ENCODE results near the gene YJEFN3. TPM values are rescaled to one million over a fixed set of nuclear protein-coding genes. Genes with fewer than 3 reads are reported as not detected.

The YJEFN3 gene
- total and polyA plus RNA-seq, 10 of the 15 experiments (the other 5 are each of a cell fraction or from before 2014, with no cell fraction given), result 0.05 to 6.9 (median 3.5) TPM

DNA sequence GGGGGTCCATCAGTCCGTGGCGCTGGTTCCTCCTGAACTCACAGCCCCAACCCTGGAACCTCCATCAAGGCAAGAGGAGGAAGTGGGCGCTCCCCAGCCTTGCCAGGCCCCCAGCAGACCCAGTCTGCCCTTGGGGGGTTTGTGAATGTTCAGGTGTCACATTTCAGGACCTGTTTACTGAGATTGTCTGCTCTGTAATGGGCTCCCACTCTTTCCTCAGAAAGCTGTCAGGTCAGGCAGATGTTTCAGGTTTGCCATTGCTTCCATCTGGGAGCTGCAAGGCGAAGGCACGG, 42.8 kb upstream of the YJEFN3 start:
- Histone ChIP-seq H3K27ac (ENCODE audit: control insufficient read depth, insufficient read depth) (no peak overlapping the region), H3K79me2 (ENCODE audit: control insufficient read depth, insufficient read depth, low read length) (peaks cover 13% of the 10 kb centered on the region), H3K4me1 (ENCODE audit: control insufficient read depth, insufficient read depth, low read length) (peaks cover 36% of the 10 kb centered on the region), H3K4me2 (ENCODE audit: control insufficient read depth, insufficient read depth) (no peak overlapping the region), H3K27me3 (replicated peaks in 1 of 2; ENCODE audit: control insufficient read depth in 2 of 2, insufficient read depth in 2 of 2, low read length in 1 of 2) (no peaks in the 10 kb centered on the region), H3K9me3 (replicated peaks; ENCODE audit: control insufficient read depth, insufficient read depth, low read length) (no peaks in the 10 kb centered on the region), H3K9ac (ENCODE audit: control insufficient read depth, insufficient read depth, low read length) (no peak overlapping the region), H2AFZ (ENCODE audit: control insufficient read depth, low read depth, low read length) (no peak overlapping the region), H4K20me1 (ENCODE audit: control insufficient read depth, insufficient read depth) (peaks cover 5% of the 10 kb centered on the region; the same call in 1 of the 2 replicates), H3K4me3 (no peak overlapping the region), H3K36me3 (ENCODE audit: control insufficient read depth in 2 of 2, insufficient read depth in 2 of 2, low read length in 1 of 2) (peaks cover 12 to 22% of the 10 kb centered on the region in 2 experiments)
- CTCF ChIA-PET, result interaction anchor here (9.3 kb wide), 1 partner anchor 120 kb away, joined by 223 read pairs; no protein-coding TSS in a partner anchor
- WGBS (ENCODE audit: insufficient coverage, insufficient replicate concordance, low lambda C conversion rate, missing lambda C conversion rate), result 98% methylated on average over 5 of the region's 5 CpGs
- SMC1A ChIA-PET (ENCODE audit: uncharacterized antibody, unreplicated experiment), result interaction anchor here (1.0 to 1.6 kb wide), 2 partner anchors 10 to 81 kb away, joined by 3 read pairs; partner anchors contain the start of gene GATAD2A
- intact Hi-C loops (cut with micrococcal nuclease; ENCODE audit: unreplicated experiment), result no loop called here
- RAD21 ChIA-PET (ENCODE audit: unreplicated experiment), result interaction anchor here (1.3 kb wide), 1 partner anchor 81 kb away, joined by 3 read pairs; the partner anchor contains the start of gene GATAD2A
- ATAC-seq (no peak), DNase-seq (ENCODE audit: low read depth, low spot score) (no peak), FAIRE-seq (no peak)
- BruUV-seq (replicated peaks), result no TSS peak
- POLR2A ChIA-PET, result interaction anchor here (0.5 kb wide), 2 partner anchors 119 to 912 kb away, joined by 3 to 4 read pairs; no protein-coding TSS in a partner anchor
- in situ Hi-C loops (cut with MboI), result no loop called here
- no peak for TF ChIP-seq BACH1 (IDR thresholded peaks at IDR 0.05; ENCODE audit: borderline replicate concordance)
- TF ChIP-seq IRF4 (IDR thresholded peaks at IDR 0.05; ENCODE audit: low read depth, low read length), result no peak
- no peak for TF ChIP-seq NFXL1 (IDR thresholded peaks at IDR 0.05; ENCODE audit: borderline replicate concordance)
- no peak for TF ChIP-seq CTCF (IDR thresholded peaks at IDR 0.05 in 2 of 3, conservative IDR thresholded peaks at IDR 0.05 in 1 of 3; ENCODE audit: control insufficient read depth in 2 of 3, extremely low read depth in 1 of 3, insufficient read depth in 1 of 3, low read depth in 3 of 3, low read length in 3 of 3)
- no peak for TF ChIP-seq YY1 (IDR thresholded peaks at IDR 0.05; ENCODE audit: low read depth, low read length)
- TF ChIP-seq E2F8 (IDR thresholded peaks at IDR 0.05; ENCODE audit: low read depth, partially characterized antibody), result no peak
- TF ChIP-seq ELK1 (IDR thresholded peaks at IDR 0.05; ENCODE audit: low read depth, low read length), result no peak
- TF ChIP-seq, protein P1, sequence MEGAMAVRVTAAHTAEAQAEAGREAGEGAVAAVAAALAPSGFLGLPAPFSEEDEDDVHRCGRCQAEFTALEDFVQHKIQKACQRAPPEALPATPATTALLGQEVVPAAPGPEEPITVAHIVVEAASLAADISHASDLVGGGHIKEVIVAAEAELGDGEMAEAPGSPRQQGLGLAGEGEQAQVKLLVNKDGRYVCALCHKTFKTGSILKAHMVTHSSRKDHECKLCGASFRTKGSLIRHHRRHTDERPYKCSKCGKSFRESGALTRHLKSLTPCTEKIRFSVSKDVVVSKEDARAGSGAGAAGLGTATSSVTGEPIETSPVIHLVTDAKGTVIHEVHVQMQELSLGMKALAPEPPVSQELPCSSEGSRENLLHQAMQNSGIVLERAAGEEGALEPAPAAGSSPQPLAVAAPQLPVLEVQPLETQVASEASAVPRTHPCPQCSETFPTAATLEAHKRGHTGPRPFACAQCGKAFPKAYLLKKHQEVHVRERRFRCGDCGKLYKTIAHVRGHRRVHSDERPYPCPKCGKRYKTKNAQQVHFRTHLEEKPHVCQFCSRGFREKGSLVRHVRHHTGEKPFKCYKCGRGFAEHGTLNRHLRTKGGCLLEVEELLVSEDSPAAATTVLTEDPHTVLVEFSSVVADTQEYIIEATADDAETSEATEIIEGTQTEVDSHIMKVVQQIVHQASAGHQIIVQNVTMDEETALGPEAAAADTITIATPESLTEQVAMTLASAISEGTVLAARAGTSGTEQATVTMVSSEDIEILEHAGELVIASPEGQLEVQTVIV (IDR thresholded peaks at IDR 0.05; ENCODE audit: borderline replicate concordance, partially characterized antibody), result no peak
- no peak for TF ChIP-seq SUPT20H (IDR thresholded peaks at IDR 0.05; ENCODE audit: borderline replicate concordance, control insufficient read depth, low read depth, low read length)
- TF ChIP-seq RUNX3 (IDR thresholded peaks at IDR 0.05; ENCODE audit: low read length), result no peak
- TF ChIP-seq POLR2AphosphoS5 (IDR thresholded peaks at IDR 0.05; ENCODE audit: low read length), result no peak
- no peak for TF ChIP-seq FOXM1 (IDR thresholded peaks at IDR 0.05; ENCODE audit: low read depth, low read length)

Data from GM12878 (cell line).